Hematopoietic multipotent progenitor cell (in vitro differentiated cells): ENCODE measurements around the gene PRDX1. TPM values are rescaled to one million over a fixed set of nuclear protein-coding genes. Genes with fewer than 3 reads are reported as not detected.
A peak's percentile ranks its signal among the peaks of the same experiment; 100 is the strongest.
"Not testable (repeated sequence)": the region's sequence is repeated elsewhere in the genome, so short reads cannot be mapped to it uniquely, and the experiment has no call there.

ENCODE experiments used
- DNase-seq, 3 donors: peaks; one replicate each; pipeline ENCODE4 v3.0.0-alpha.2; 2011 to 2015; ENCODE audit warnings: low read depth in 2 of 3, low spot score in 2 of 3
- total RNA-seq: library from RNA; depleted of rRNA; stranded (reverse); fragments of >200 nt; gene quantifications from one replicate; pipeline ENCODE4 v1.2.3, GENCODE V29; 2012

Gene PRDX1
- total RNA-seq, 1 donor, result 120 TPM

GRCh38 chr1:45536886-45537285 is 15.2 kb upstream of the PRDX1 start:
- no peak for DNase-seq

GRCh38 chr1:45535988-45536766 is 14.5 kb upstream of the PRDX1 start:
- no peak for DNase-seq

- DNase-seq, result no peak
Measured at GRCh38 chr1:45531873-45532272, 10.2 kb upstream of the PRDX1 start.

- no peak for DNase-seq
Measured at GRCh38 chr1:45530632-45531135, 9.0 kb upstream of the PRDX1 start.

GRCh38 chr1:45526135-45526644 is 4.5 kb upstream of the PRDX1 start:
- no peak for DNase-seq

- not testable (repeated sequence) for DNase-seq
Measured at GRCh38 chr1:45523975-45524374, 2.3 kb upstream of the PRDX1 start.

- not testable (repeated sequence) for DNase-seq
Measured at GRCh38 chr1:45523516-45523915, 1.8 kb upstream of the PRDX1 start.

GRCh38 chr1:45522324-45523104 is 830 bp upstream of the PRDX1 start:
- DNase-seq, result no peak

- DNase-seq, result not testable (repeated sequence)
Measured at GRCh38 chr1:45519774-45520173, 1.9 kb downstream of the PRDX1 start.

- no peak for DNase-seq
Measured at GRCh38 chr1:45518910-45519309, 2.8 kb downstream of the PRDX1 start.

- DNase-seq, result not testable (repeated sequence)
Measured at GRCh38 chr1:45518366-45518765, 3.3 kb downstream of the PRDX1 start.

GRCh38 chr1:45516465-45516864 is 5.2 kb downstream of the PRDX1 start:
- no peak for DNase-seq

GRCh38 chr1:45516036-45516435 is 5.6 kb downstream of the PRDX1 start:
- DNase-seq, result no peak

GRCh38 chr1:45513532-45514260 is 8.0 kb downstream of the PRDX1 start:
- DNase-seq, result not testable (repeated sequence)

GRCh38 chr1:45512641-45513054 is 9.0 kb downstream of the PRDX1 start:
- peak in 2 of 3 donors; percentile 67 to 74 for DNase-seq

GRCh38 chr1:45510972-45511527 is 10.6 kb downstream of the PRDX1 start:
- no peak for DNase-seq

- DNase-seq, result no peak
Measured at GRCh38 chr1:45510036-45510971, 11.4 kb downstream of the PRDX1 start.

GRCh38 chr1:45508295-45509151 is 13.2 kb downstream of the PRDX1 start:
- no peak for DNase-seq
